A673 (cell line): ENCODE data around the gene TMEM259. TPM values are rescaled to one million over a fixed set of nuclear protein-coding genes. Genes with fewer than 3 reads are reported as not detected.

Experiments used
- BruUV-seq: library from RNA; stranded (reverse); fragments of 400-500 nt; replicated peaks from 2 replicates; lab custom pipeline; 2021; lab: Mats Ljungman, UMichigan
- CTCF ChIA-PET: fragments of 300-600 bp; sonication (Branson Sonifier 250); formaldehyde crosslinking; loops from one replicate; lab custom pipeline; 2022; ENCODE audit warnings: antibody characterized with exemption; lab: Charles Lee
- POLR2A ChIA-PET: fragments of 300-600 bp; sonication (Branson Sonifier 250); formaldehyde crosslinking; loops from one replicate; lab custom pipeline; 2022; ENCODE audit warnings: antibody characterized with exemption; ENCODE audit not compliant: low non-redundant PET; lab: Charles Lee
- DNase-seq: peaks from one replicate; pipeline ENCODE4 v3.0.0-alpha.2; 2015; ENCODE audit warnings: low spot score
- H3K27ac ChIP-seq: fragments of 200-600 bp; sonication (generic); 2 replicates; pipeline ENCODE4 v1.5.1; 2016; ENCODE audit warnings: mixed run types, low read depth, mild to moderate bottlenecking, mixed read lengths, antibody characterized with exemption, low read length; ENCODE audit not compliant: poor library complexity, severe bottlenecking
- H3K27me3 ChIP-seq: fragments of 200-600 bp; sonication (generic); replicated peaks from 2 replicates; pipeline ENCODE4 v1.6.1; 2017; ENCODE audit warnings: mixed run types, low read depth, mild to moderate bottlenecking, mixed read lengths, antibody characterized with exemption, low read length; ENCODE audit not compliant: insufficient read depth, poor library complexity
- H3K36me3 ChIP-seq: fragments of 200-600 bp; sonication (generic); 2 replicates; pipeline ENCODE4 v1.6.1; 2016; ENCODE audit warnings: mixed run types, mild to moderate bottlenecking, mixed read lengths, antibody characterized with exemption, low read length; ENCODE audit not compliant: insufficient read depth, poor library complexity, severe bottlenecking
- H3K4me1 ChIP-seq: fragments of 200-600 bp; sonication (generic); 2 replicates; pipeline ENCODE4 v1.6.1; 2017; ENCODE audit warnings: mixed run types, mild to moderate bottlenecking, mixed read lengths, antibody characterized with exemption, low read length; ENCODE audit not compliant: insufficient read depth, poor library complexity, severe bottlenecking
- H3K4me3 ChIP-seq: fragments of 200-600 bp; sonication (generic); 2 replicates; pipeline ENCODE4 v1.5.1; 2016; ENCODE audit warnings: low read depth, mixed run types, mild to moderate bottlenecking, mixed read lengths, low read length; ENCODE audit not compliant: poor library complexity, severe bottlenecking
- H3K9me3 ChIP-seq: fragments of 200-600 bp; sonication (generic); 2 replicates; pipeline ENCODE4 v1.6.1; 2016; ENCODE audit warnings: mixed run types, low read depth, mild to moderate bottlenecking, mixed read lengths, antibody characterized with exemption, low read length; ENCODE audit not compliant: poor library complexity, severe bottlenecking
- CTCF ChIP-seq: fragments of 300-800, 200-600 bp; sonication (generic); conservative IDR thresholded peaks from 2 replicates; pipeline ENCODE4 v1.5.1; 2017; ENCODE audit warnings: low read depth, mild to moderate bottlenecking, antibody characterized with exemption, low read length, moderate library complexity, mixed read lengths
- EZH2 ChIP-seq: fragments of 200-600 bp; sonication (generic); IDR thresholded peaks from 2 replicates; pipeline ENCODE4 v1.6.1; 2017; ENCODE audit warnings: borderline replicate concordance, low read depth, mild to moderate bottlenecking, mixed read lengths, antibody characterized with exemption, low read length; ENCODE audit not compliant: poor library complexity, severe bottlenecking
- intact Hi-C: fragments of 100-400 bp; cut with micrococcal nuclease; formaldehyde crosslinking; loops from one replicate; pipeline ENCODE4 v1.10.0; 2022; ENCODE audit not compliant: unreplicated experiment
- total RNA-seq: library from RNA; stranded (reverse); gene quantifications from 2 replicates; pipeline ENCODE4 v1.2.3, GENCODE V29; 2021

The TMEM259 gene
- total RNA-seq, 1 experiment from 2014 or later: 151 TPM

- DNase-seq: peak; percentile 74
- POLR2A ChIA-PET: interaction anchor here (0.6 kb wide), 1 partner anchor 70 kb away, joined by 3 read pairs; no protein-coding TSS in a partner anchor
- Histone ChIP-seq H3K9me3 (no peaks in the 10 kb centered on the region), H3K27me3 (peaks cover 44% of the 10 kb centered on the region), H3K36me3 (no peaks in the 10 kb centered on the region), H3K27ac (no peak overlapping the region), H3K4me1 (peaks cover 12% of the 10 kb centered on the region), H3K4me3 (no peak overlapping the region)
- intact Hi-C loops: no loop called here
- CTCF ChIA-PET: interaction anchor here (0.7 kb wide), 1 partner anchor 135 kb away, joined by 3 read pairs; no protein-coding TSS in a partner anchor
- no TSS peak for BruUV-seq
- peak; percentile 92 for TF ChIP-seq CTCF
- no peak for TF ChIP-seq EZH2
These were observed 19.3 kb downstream of the TMEM259 start for GRCh38 chr19:1001538-1002166.

- DNase-seq: no peak
- no TSS peak for BruUV-seq
- ChIA-PET CTCF (interaction anchor here (0.7 kb wide), 1 partner anchor 134 kb away, joined by 3 read pairs; no protein-coding TSS in a partner anchor), POLR2A (interaction anchor here (0.6 kb wide), 1 partner anchor 118 kb away, joined by 4 read pairs; no protein-coding TSS in a partner anchor)
- TF ChIP-seq EZH2: no peak
- TF ChIP-seq CTCF: no peak
- peaks cover 20% of the 10 kb centered on the region for H3K4me1 ChIP-seq
- H3K27me3 ChIP-seq: peaks cover 50% of the 10 kb centered on the region
- intact Hi-C loops: no loop called here
- peak overlapping the region; percentile 17 for H3K4me3 ChIP-seq
- H3K36me3 ChIP-seq: no peaks in the 10 kb centered on the region
- no peaks in the 10 kb centered on the region for H3K9me3 ChIP-seq
- H3K27ac ChIP-seq: no peak overlapping the region
These were observed 20.1 kb downstream of the TMEM259 start for GRCh38 chr19:1000591-1001537.

- Histone ChIP-seq H3K27ac (no peak within 1 kb of the TSS), H3K36me3 (no peaks in the 10 kb centered on the region), H3K4me3 (peak within 1 kb of the TSS; percentile 34), H3K9me3 (no peaks in the 10 kb centered on the region), H3K4me1 (peaks cover 24% of the 10 kb centered on the region), H3K27me3 (peaks cover 50% of the 10 kb centered on the region)
- intact Hi-C loops: no loop called here
- BruUV-seq: no TSS peak
- POLR2A ChIA-PET: no interaction called here
- TF ChIP-seq CTCF (peak; percentile 60), EZH2 (no peak)
- CTCF ChIA-PET: no interaction called here
- DNase-seq: peak; percentile 81
These were observed 20.8 kb downstream of the TMEM259 start, which contains the start of gene GRIN3B for GRCh38 chr19:1000095-1000494. GRIN3B (plus strand) TSS chr19:1000419; CDS start chr19:1000438, 19 bp downstream.
